Common myeloid progenitor, CD34-positive (primary cell): ENCODE results near the gene MSMO1.
A peak's percentile ranks its signal among the peaks of the same experiment; 100 is the strongest.
"Not testable (repeated sequence)": the region's sequence is repeated elsewhere in the genome, so short reads cannot be mapped to it uniquely, and the experiment has no call there.

Source experiments
- CTCF ChIA-PET: fragments of 350-600 bp; sonication (Branson Sonifier 250); formaldehyde crosslinking; loops from one replicate; lab custom pipeline; 2021; ENCODE audit warnings: antibody characterized with exemption; lab: Charles Lee
- POLR2A ChIA-PET: fragments of 350-600 bp; sonication (Branson Sonifier 250); formaldehyde crosslinking; loops from one replicate; lab custom pipeline; 2021; ENCODE audit warnings: antibody characterized with exemption; lab: Charles Lee
- DNase-seq, 3 donors: peaks; one replicate each; pipeline versions ENCODE4 v3.0.0 to v3.0.0-alpha.2; 2013
- H3K27ac ChIP-seq, 2 experiments: 1 replicate in 1 of 2; 2 replicates in 1 of 2; pipeline ENCODE4 v1.7.0; 2013; ENCODE audit warnings: inconsistent platforms in 2 of 2, low read length in 2 of 2, mild to moderate bottlenecking in 2 of 2, low read depth in 1 of 2, moderate library complexity in 1 of 2; ENCODE audit not compliant: severe bottlenecking in 2 of 2, insufficient read depth in 1 of 2, poor library complexity in 1 of 2
- H3K27me3 ChIP-seq, 5 experiments: replicated peaks in 2 of 5; 1 replicate in 3 of 5; 2 replicates in 2 of 5; pipeline versions ENCODE4 v1.6.1 to v1.7.0; 2013; ENCODE audit warnings: low read length in 4 of 5, mild to moderate bottlenecking in 2 of 5, moderate library complexity in 2 of 5, inconsistent platforms in 1 of 5; ENCODE audit not compliant: insufficient read depth in 5 of 5, control insufficient read depth in 4 of 5
- H3K36me3 ChIP-seq, 4 experiments: 1 replicate in 2 of 4; 2 replicates in 2 of 4; pipeline versions ENCODE4 v1.6.1 to v1.7.0; 2013; ENCODE audit warnings: low read length in 3 of 4, control low read depth in 1 of 4, mild to moderate bottlenecking in 1 of 4; ENCODE audit not compliant: control insufficient read depth in 4 of 4, insufficient read depth in 4 of 4
- H3K4me1 ChIP-seq, 4 experiments: 1 replicate in 3 of 4; 2 replicates in 1 of 4; pipeline versions ENCODE4 v1.6.1 to v1.7.1; 2013; ENCODE audit warnings: low read length in 3 of 4, mild to moderate bottlenecking in 3 of 4, control low read depth in 1 of 4, inconsistent platforms in 1 of 4, moderate library complexity in 1 of 4; ENCODE audit not compliant: control insufficient read depth in 4 of 4, insufficient read depth in 4 of 4; ENCODE audit errors: control extremely low read depth in 1 of 4
- H3K4me3 ChIP-seq, 7 experiments: 1 replicate in 4 of 7; 2 replicates in 3 of 7; pipeline versions ENCODE4 v1.5.1 to v1.7.0; 2013; ENCODE audit warnings: mild to moderate bottlenecking in 7 of 7, low read length in 6 of 7, moderate library complexity in 6 of 7, inconsistent platforms in 2 of 7, low read depth in 2 of 7, control low read depth in 1 of 7; ENCODE audit not compliant: insufficient read depth in 4 of 7, control insufficient read depth in 1 of 7; ENCODE audit errors: extremely low read depth in 1 of 7
- H3K9me3 ChIP-seq, 5 experiments: 1 replicate in 4 of 5; 2 replicates in 1 of 5; pipeline versions ENCODE4 v1.6.1 to v1.7.1; 2013; ENCODE audit warnings: low read length in 4 of 5, mild to moderate bottlenecking in 2 of 5, inconsistent platforms in 1 of 5, low read depth in 1 of 5, moderate library complexity in 1 of 5; ENCODE audit not compliant: control insufficient read depth in 4 of 5, insufficient read depth in 2 of 5; ENCODE audit errors: control extremely low read depth in 1 of 5
- whole genome bisulfite sequencing: methylation state at CpG from one replicate; pipeline ENCODE4 v1.1.5; 2013; ENCODE audit not compliant: insufficient coverage; 5-methylcytosine and 5-hydroxymethylcytosine counted together

Gene MSMO1

DNA sequence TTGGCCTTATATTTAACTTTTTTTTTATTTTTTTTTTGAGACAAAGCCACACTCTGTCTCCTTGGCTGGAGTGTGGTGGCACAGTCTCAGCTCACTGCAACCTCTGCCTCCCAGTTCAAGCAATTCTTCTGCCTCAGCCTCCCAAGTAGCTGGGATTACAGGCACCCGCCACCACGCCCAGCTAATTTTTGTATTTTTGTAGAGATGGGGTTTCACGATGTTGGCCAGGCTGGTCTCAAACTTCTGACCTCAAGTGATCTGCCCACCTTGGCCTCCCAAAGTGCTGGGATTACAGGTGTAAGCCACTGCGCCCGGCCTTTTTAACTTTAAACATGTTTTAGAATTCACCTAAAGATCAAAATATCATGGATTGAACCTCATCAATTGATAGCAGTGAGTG lies 14.9 kb downstream of the MSMO1 start:
- DNase-seq = not testable (repeated sequence)
- WGBS = 100% methylated on average over 2 of the region's 5 CpGs

DNA sequence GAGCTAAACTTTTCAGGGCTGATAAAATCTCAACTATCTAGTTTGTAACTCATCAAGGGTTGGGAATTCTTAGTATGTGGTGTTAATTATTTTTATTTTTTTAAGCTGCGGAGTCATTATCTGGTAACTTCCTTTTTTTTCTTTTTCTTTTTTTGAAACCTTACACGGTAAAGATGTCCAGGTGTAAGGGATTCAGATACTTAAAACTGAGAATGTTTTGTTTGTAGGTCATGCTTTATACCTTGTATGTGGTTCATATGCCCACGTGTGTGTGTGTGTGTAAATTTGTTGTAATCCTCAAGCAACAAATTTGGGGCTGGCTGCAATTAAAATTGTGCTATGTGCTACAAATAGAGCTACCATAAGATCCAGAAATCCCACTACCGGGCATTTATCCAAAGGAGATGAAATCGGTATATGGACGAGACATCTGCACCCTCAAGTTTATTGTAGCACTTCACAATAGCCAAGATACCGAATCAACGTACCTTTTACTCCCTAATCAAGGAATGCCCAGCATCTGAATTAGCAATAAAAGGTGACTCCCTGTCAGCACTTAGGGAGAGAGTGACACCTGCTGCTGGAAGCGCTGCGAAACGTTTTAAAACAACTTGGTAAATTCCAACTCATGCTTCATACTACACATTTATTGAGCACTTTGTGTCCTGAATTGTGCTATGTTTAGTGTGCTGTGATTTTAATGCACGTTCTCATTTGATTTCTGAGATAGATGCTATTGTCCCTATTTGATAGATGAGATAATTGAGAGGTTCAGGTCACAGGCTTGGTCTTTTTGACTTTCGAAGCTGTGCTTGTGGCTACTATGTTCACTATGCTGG lies 16.1 kb downstream of the MSMO1 start:
- Histone ChIP-seq H3K27ac (no peak overlapping the region), H3K4me1 (no peaks in the 10 kb centered on the region), H3K4me3 (no peak overlapping the region), H3K36me3 (peaks cover under 1 to 34% (median 17%) of the 10 kb centered on the region in 4 experiments), H3K27me3 (no peaks in the 10 kb centered on the region), H3K9me3 (no peaks in the 10 kb centered on the region)
- CTCF ChIA-PET = interaction anchor here (0.6 to 8.0 kb wide), 14 partner anchors 9 to 230 kb away, joined by 3 to 76 read pairs (median 3); partner anchors contain the start of genes MSMO1 and TMEM192
- DNase-seq = peak; percentile 25 to 53 (median 46)
- WGBS = 86% methylated on average over 6 of the region's 13 CpGs
- POLR2A ChIA-PET = no interaction called here

More for the DNA sequence above, 14.9 kb downstream of the MSMO1 start:
- POLR2A ChIA-PET, H3K4me3 ChIP-seq, H3K9me3 ChIP-seq, H3K4me1 ChIP-seq, H3K27ac ChIP-seq, H3K27me3 ChIP-seq: not testable (repeated sequence)
- CTCF ChIA-PET = interaction anchor here (0.6 to 8.0 kb wide), 7 partner anchors 13 to 563 kb away, joined by 3 to 76 read pairs (median 5); partner anchors contain the start of genes MSMO1 and TMEM192
- peaks cover 2 to 40% (median 22%) of the 10 kb centered on the region in 4 experiments for H3K36me3 ChIP-seq

DNA sequence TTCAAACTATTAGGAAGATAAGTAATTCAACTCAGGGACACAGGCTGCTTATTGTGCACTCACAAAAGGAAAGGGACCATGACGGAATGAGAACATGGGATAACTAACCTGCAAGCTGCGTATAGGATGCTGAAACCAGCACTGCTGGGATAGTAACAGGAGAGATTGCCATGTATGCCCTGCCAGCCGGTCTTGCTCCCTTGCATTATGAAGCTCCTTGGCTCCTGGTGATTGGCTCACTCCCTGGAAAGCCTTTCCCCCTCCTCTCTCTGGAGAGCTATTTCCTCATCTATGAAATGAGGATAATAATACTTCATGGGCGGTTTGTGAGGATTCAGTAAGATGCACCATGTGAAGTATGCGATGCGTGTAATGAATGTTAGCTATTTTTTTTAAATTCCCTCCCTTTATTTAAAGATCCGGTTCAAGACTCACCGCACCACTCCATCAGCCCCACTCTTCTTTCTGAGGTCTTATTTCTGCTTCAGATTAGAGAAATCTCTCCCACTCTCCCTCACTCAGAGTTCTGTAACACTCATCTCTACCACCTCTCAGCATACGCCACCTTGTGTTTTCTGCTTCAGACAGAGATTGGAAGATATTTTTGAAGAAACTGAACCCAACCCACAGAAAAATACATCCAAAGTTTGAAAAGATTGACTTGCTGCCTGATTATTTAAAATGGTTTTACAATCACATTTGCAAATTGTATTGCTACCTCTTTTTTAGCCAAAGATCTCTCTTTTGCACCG lies 18.4 kb downstream of the MSMO1 start:
- 99% methylated on average over 6 of the region's 10 CpGs for WGBS
- ChIA-PET CTCF (interaction anchor here (0.7 to 8.0 kb wide), 8 partner anchors 10 to 284 kb away, joined by 3 to 76 read pairs (median 3); partner anchors contain the start of gene TMEM192), POLR2A (no interaction called here)
- H3K36me3 ChIP-seq = peaks cover 0 to 15% (median 7%) of the 10 kb centered on the region in 4 experiments
- H3K4me1 ChIP-seq = no peaks in the 10 kb centered on the region
- no peaks in the 10 kb centered on the region for H3K9me3 ChIP-seq
- peak in 1 of 3 donors; percentile 5 for DNase-seq
- H3K4me3 ChIP-seq = no peak overlapping the region
- no peaks in the 10 kb centered on the region for H3K27me3 ChIP-seq
- no peak overlapping the region for H3K27ac ChIP-seq

DNA sequence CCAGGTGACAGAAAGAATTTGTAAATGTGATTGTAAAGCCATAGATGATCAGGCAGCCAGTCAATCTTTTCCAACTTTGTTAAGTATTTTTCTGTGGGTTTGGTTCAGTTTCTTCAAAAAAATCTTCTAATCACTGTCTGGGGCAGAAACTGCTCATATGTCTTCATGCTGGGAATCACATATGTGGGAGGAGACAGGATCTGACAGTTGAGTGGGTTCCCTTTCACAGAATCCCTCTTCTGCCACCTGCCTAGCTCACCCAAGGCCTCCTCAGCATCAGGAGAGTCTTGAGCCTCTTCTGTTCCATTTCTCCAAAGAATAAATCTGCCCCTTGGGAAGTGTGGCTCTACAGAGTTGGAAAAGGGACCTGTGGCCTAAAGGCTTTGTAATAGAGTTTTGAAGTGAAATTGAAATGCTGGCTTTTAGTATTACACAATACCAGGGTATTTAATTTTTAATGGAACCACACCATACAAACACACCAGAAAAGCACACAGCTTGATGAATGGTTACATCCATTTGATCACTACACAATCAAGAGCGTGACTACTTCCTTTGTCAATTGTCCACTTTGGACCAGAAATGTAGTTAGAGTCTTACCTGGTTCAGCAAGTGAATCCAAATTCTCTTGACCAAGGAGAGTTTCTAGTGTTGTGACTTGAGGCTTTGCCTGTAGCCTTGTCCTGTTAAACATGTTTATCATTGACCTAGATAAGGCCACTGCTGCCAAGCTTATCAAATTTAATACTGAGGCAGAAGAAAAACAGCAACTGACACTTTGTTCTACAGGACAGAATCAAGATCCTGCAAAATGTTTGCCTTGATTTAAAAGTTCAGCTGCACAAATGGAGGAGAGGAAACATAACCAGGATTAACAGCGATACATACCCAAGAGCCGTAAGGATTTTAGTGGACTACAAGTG lies 20.4 kb downstream of the MSMO1 start:
- Histone ChIP-seq H3K9me3 (no peaks in the 10 kb centered on the region), H3K4me1 (no peaks in the 10 kb centered on the region), H3K27me3 (no peaks in the 10 kb centered on the region), H3K36me3 (peaks cover 0 to 1% (median 0%) of the 10 kb centered on the region in 4 experiments), H3K4me3 (no peak overlapping the region), H3K27ac (no peak overlapping the region)
- WGBS = 80% methylated on average over 1 of the region's 3 CpGs
- CTCF ChIA-PET = interaction anchor here (1.2 to 1.4 kb wide), 2 partner anchors 11 to 581 kb away, joined by 3 to 4 read pairs; no protein-coding TSS in a partner anchor
- no peak for DNase-seq
- POLR2A ChIA-PET = interaction anchor here (0.7 kb wide), 1 partner anchor 591 kb away, joined by 3 read pairs; no protein-coding TSS in a partner anchor

DNA sequence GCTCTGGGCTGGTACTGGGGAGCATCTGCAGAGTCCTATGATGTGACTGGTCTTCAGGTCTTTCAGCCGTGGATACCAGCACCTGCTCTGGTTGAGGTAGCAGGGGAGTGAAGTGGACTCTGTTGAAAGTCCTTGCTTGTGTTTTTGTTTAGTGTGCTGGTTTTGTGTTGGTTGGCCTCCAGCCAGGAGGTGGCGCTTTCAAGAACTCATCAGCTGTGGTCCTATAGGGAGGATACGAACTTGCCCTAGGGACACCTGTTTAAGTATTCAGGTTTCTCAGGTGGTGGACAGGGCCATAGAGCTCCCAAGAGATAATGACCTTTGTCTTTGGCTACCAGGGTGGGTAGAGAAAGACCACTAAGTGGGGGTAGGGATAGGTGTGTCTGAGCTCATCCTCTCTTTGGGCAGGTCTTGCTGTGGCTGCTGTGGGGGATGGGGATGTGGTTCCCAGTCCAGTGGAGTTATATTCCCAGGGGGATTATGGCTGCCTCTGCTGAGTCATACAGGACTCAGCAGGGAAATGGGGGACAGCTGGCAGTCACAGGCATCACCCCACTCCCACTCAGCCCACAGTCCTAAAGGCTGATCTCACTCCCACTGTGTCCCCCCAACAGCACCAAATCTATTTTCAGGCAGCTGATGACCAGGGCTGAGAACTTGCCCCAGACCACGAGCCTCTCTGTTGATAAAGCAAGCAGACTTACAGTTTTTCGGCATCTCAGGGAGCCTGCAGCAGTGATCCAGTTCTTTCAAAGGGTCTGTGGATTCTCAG lies 24.1 kb downstream of the MSMO1 start:
- 96% methylated on average over 4 of the region's 5 CpGs for WGBS
- Histone ChIP-seq H3K9me3 (no peaks in the 10 kb centered on the region), H3K27ac (no peak overlapping the region), H3K4me1 (no peaks in the 10 kb centered on the region), H3K36me3 (no peaks in the 10 kb centered on the region), H3K4me3 (no peak overlapping the region), H3K27me3 (no peaks in the 10 kb centered on the region)
- DNase-seq = no peak
- ChIA-PET POLR2A (no interaction called here), CTCF (interaction anchor here (1.0 kb wide), 1 partner anchor 220 kb away, joined by 3 read pairs; no protein-coding TSS in a partner anchor)

DNA sequence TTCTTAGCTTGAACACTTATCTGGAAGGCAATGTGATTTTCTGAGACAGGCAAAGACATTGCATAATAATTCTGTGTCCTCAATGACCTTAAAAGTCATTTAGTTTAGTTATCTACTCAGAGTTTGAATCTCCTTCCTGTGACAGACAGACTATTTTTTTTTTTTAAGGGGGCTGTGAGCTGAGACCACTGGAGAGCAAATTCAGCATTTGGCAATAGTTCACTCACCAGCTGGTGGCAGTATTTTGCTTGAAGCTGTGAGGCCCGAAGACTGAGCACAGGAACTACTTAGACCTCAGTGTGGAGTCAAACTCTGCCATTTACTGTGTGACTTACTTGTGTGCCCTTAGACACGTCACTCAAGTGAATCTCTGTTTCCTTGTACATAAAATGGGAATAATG lies 28.4 kb downstream of the MSMO1 start:
- POLR2A ChIA-PET = interaction anchor here (0.5 kb wide), 1 partner anchor 29 kb away, joined by 3 read pairs; the partner anchor contains the start of gene MSMO1
- Histone ChIP-seq H3K27me3 (peaks cover 0 to 2% (median 0%) of the 10 kb centered on the region in 5 experiments), H3K9me3 (no peaks in the 10 kb centered on the region), H3K4me1 (peaks cover 0 to 6% (median 0%) of the 10 kb centered on the region in 4 experiments), H3K27ac (no peak overlapping the region), H3K36me3 (no peaks in the 10 kb centered on the region), H3K4me3 (no peak overlapping the region)
- CTCF ChIA-PET = interaction anchor here (0.9 to 3.0 kb wide), 9 partner anchors 10 to 736 kb away, joined by 3 to 12 read pairs (median 4); partner anchors contain the start of gene CPE
- WGBS = no CpG with 5 or more reads among the region's 2 CpGs
- peak; percentile 57 to 71 (median 69) for DNase-seq
